DMS 273 (cell line): ENCODE data around the gene ATG7.

Source experiments
- DNase-seq: peaks from one replicate; lab custom pipeline; 2025; ENCODE audit not compliant: unreplicated experiment; lab: John Stamatoyannopoulos, UW

The ATG7 gene

GRCh38 chr3:11602886-11603527 lies 330.8 kb downstream of the ATG7 start:
- no peak for DNase-seq

- DNase-seq = no peak
Measured at GRCh38 chr3:11603628-11604027, 331.4 kb downstream of the ATG7 start.

- no peak for DNase-seq
Measured at GRCh38 chr3:11604139-11604892, 332.1 kb downstream of the ATG7 start.

DNA sequence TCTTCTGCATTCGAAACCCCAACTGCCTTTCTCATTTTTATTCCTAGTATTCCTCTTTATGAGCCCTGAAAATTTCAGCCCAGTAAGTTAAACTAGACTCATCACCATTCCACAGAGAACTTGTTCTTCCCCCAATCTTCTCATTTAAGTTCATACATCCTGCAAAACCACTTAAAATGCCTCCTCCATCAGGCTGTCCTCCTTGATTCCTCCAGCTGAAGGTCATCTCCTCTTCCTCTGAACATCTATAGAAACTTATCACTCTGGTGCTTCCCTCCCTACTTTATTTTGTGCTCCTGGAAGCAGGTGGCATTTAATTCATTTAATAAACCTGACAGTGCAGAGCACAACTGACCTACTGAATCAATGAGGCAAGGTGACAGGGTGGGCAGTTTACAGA lies 333.2 kb downstream of the ATG7 start:
- no peak for DNase-seq

- no peak for DNase-seq
Measured at GRCh38 chr3:11606090-11606784, 334.0 kb downstream of the ATG7 start.

- no peak for DNase-seq
Measured at GRCh38 chr3:11606865-11607440, 334.8 kb downstream of the ATG7 start.
